ENCODE results near the gene PSMG3. TPM values are rescaled to one million over a fixed set of nuclear protein-coding genes. Genes with fewer than 3 reads are reported as not detected.

The PSMG3 gene
- total RNA-seq, 4 donors from 2014 or later, result 38.2 to 73.2 (median 60.7) TPM

DNA sequence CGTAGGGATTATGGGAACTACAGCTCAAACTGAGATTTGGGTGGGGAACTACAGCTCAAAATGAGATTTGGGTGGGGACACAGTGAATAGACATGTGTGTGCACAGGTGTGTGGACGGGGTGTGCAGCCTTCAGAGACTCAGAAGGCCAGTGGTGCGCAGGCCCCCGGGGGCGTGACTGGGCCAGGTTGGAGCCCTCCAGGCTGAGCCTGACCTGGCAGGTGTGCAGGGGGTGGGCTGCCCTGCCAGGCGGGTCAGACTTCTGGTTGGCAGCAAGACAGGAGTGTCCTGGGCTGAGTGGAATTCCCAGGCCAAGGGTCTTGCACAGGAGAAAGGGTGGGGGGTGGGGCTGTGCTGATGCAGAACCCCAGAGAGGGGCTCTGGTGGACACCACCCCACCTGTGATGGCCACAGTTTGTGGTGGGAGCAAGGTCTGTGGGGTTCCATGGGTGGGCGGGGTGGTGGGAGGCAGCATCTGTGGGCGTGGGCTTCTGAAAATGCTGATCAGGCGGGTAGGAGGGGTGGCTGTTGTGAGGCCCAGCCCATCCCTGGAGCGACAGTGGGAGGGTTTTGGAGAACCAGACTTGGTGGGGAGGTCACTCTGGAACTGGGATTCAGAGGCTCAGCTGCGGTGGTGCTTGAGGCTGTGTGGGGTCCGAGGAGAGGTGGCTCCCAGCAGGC is 29.3 kb upstream of the PSMG3 start:
- no peak overlapping the region for H3K4me3 ChIP-seq (ENCODE audit: low read depth, poor library complexity, severe bottlenecking)
- no peak for DNase-seq (ENCODE audit: low spot score in 2 of 2)
- intact Hi-C loops (cut with DNase I; ENCODE audit: low total_unique reads), result no loop called here
- no peak for TF ChIP-seq POLR2A (IDR thresholded peaks at IDR 0.05)
- TF ChIP-seq, protein P1, sequence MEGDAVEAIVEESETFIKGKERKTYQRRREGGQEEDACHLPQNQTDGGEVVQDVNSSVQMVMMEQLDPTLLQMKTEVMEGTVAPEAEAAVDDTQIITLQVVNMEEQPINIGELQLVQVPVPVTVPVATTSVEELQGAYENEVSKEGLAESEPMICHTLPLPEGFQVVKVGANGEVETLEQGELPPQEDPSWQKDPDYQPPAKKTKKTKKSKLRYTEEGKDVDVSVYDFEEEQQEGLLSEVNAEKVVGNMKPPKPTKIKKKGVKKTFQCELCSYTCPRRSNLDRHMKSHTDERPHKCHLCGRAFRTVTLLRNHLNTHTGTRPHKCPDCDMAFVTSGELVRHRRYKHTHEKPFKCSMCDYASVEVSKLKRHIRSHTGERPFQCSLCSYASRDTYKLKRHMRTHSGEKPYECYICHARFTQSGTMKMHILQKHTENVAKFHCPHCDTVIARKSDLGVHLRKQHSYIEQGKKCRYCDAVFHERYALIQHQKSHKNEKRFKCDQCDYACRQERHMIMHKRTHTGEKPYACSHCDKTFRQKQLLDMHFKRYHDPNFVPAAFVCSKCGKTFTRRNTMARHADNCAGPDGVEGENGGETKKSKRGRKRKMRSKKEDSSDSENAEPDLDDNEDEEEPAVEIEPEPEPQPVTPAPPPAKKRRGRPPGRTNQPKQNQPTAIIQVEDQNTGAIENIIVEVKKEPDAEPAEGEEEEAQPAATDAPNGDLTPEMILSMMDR (IDR thresholded peaks at IDR 0.05), result no peak
- 90 to 95% methylated on average over 12 of the region's 12 CpGs for WGBS, 2 donors

DNA sequence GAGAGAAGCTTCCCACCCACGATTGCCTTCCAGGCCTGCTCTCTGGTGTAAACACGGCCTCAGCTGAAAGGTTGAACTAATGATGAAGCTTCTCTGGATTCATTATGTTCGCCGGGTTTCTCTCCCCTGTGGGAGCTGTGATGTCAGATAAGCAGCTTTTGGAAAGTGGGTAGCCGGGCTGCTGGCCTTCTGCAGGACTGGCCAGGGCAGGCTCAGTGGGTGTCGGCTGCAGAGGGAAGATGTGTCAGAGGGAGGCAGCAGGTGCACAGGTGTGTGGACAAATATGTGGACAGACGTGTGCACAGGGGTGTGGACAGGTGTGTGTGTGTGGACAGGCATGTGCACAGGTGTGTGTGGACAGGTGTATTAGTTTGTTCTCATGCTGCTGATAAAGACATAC is 28.5 kb upstream of the PSMG3 start:
- intact Hi-C loops (cut with DNase I; ENCODE audit: low total_unique reads), result no loop called here
- no peak for DNase-seq (ENCODE audit: low spot score in 2 of 2)
- WGBS, 2 donors, result 80 to 83% methylated on average over 7 of the region's 7 CpGs
- no peak overlapping the region for H3K4me3 ChIP-seq (ENCODE audit: low read depth, poor library complexity, severe bottlenecking)
- no peak for TF ChIP-seq POLR2A (IDR thresholded peaks at IDR 0.05)
- TF ChIP-seq, protein P1 (IDR thresholded peaks at IDR 0.05), result no peak

DNA sequence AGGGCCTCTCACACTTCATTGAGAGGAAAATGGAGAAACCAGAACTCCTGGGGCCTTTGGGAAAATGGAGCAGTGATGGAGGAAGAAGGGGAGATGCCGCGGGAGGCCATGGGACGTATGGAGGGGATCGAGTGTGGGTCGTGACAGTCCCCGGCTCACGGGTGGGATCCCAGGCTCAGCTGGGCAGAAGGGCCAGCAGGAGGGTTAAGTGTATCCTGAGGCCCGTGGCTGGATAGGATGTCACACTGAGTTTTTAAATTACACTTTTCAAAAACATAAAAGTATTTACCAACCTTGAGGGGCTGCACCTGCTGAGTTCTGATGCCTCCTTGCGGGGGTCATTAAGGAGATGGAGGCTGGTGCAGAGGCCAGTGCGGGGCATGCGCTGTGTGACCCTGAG is 28.0 kb upstream of the PSMG3 start:
- no peak for TF ChIP-seq POLR2A (IDR thresholded peaks at IDR 0.05)
- TF ChIP-seq, protein P1 (IDR thresholded peaks at IDR 0.05), result no peak
- intact Hi-C loops (cut with DNase I; ENCODE audit: low total_unique reads), result no loop called here
- WGBS, 2 donors, result 92% methylated on average over 11 of the region's 11 CpGs

DNA sequence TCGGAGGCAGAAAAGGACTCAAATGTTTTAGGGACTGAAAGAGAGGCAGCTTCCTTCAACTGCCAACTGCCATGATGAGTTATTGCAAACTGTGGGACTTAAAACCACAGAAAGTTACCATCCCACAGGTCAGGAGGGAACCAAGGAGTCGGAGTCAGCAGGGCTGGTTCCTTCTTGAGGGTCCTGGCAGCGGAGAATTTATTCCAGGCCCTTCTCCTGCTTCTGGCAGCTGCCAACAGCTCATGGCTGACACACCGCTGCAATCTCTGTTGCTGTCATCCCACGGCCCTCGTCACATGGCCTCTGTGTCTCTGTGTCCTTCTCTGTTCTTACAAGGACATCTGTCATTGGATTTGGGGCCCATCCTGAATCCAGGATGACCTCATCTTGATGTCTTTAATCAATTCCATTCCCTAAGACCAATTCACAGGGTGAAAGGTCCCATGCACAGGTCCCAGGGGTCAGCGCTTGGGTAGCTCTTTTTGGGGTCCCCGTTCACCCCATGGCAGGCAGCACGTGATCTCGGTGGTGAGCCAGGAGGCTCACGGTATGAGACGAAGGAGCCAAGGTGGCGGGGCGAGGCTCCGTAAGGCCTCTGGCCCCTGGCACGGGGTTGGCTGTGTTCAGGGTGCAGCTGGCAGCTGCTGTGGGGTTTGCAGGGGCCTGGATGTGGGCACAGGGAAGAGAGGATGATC is 27.4 kb upstream of the PSMG3 start:
- no peak overlapping the region for H3K4me3 ChIP-seq (ENCODE audit: low read depth, poor library complexity, severe bottlenecking)
- no peak for DNase-seq (ENCODE audit: low spot score in 2 of 2)
- intact Hi-C loops (cut with DNase I; ENCODE audit: low total_unique reads), result no loop called here
- WGBS, 2 donors, result 73 to 77% methylated on average over 16 of the region's 16 CpGs
- TF ChIP-seq, protein P1 (IDR thresholded peaks at IDR 0.05), result no peak

More for the DNA sequence above, 28.0 kb upstream of the PSMG3 start:
- DNase-seq (ENCODE audit: low spot score in 2 of 2), result no peak
- no peak overlapping the region for H3K4me3 ChIP-seq (ENCODE audit: low read depth, poor library complexity, severe bottlenecking)

DNA sequence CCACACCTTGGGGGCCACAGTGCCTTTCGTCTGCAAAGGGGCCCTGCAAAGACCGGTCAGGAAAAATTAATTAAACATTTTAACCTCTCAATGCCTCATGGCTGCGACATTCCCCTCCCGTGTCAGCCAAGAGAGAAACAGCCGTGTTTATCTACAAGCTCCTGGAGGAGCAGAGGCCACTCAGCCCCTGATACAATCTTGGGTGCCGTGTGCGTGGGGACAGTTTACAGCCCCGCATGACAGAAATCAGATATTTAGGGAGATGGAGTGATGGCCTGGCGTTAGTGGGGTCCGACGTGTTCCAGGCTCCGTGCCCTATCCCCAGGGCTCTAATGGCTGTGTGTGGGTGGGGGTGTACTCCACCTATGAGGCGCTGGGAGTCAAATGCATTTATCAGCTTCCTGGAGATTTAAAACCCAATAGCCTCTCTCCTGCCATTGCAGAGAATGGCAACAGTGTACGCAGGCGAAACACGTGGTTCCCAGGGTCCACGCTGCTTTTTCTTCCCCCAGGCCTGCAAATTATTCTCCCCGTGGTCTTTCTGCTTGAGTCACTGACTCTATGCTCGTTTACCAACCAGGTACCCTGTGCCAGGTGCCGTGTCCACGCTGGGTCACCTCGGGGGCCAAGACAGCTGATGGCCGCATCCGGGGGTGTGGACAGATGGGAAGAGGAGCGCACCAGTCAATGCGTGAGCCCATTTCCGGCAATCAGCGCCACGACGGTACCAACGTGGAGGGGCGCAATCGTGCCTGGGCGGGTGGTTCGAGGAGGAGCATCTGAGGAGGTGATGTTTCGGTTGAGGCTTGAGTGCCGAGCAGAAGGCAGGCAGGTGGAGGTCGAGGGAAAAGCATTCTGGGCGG is 26.6 kb upstream of the PSMG3 start:
- intact Hi-C loops (cut with DNase I; ENCODE audit: low total_unique reads), result no loop called here
- DNase-seq (ENCODE audit: low spot score in 2 of 2), result no peak
- WGBS, 2 donors, result 78 to 80% methylated on average over 38 to 39 of the region's 39 CpGs

DNA sequence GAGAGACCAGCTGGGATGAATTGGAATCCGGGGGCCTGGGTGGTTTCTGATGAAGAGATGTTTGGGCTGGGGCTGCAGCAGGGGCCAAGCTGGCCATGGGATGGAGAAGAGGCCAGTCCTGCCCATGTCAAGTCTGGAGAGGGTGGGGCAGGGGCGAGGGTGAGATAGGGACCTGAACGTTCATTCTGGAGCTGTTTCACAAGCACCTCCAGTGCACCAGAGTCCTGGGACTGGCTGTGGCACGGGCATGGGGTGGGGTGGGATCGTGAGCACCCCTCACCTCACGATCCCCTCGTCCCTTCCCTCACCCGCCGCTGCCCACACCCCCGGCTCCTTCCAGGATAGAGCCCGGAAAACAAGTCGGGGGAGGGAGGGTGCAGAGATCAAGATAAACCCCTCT is 25.8 kb upstream of the PSMG3 start:
- 70 to 74% methylated on average over 12 of the region's 12 CpGs for WGBS, 2 donors
- DNase-seq (ENCODE audit: low spot score in 2 of 2), result no peak
- intact Hi-C loops (cut with DNase I; ENCODE audit: low total_unique reads), result no loop called here
- TF ChIP-seq, protein P1 (IDR thresholded peaks at IDR 0.05), result no peak
- TF ChIP-seq POLR2A (IDR thresholded peaks at IDR 0.05), result no peak
- H3K4me3 ChIP-seq (ENCODE audit: low read depth, poor library complexity, severe bottlenecking), result no peak overlapping the region

More for the DNA sequence above, 26.6 kb upstream of the PSMG3 start:
- H3K4me3 ChIP-seq (ENCODE audit: low read depth, poor library complexity, severe bottlenecking), result no peak overlapping the region
- TF ChIP-seq POLR2A (IDR thresholded peaks at IDR 0.05), result no peak
